ENCODE data around the gene MYO10.

The MYO10 gene

DNA sequence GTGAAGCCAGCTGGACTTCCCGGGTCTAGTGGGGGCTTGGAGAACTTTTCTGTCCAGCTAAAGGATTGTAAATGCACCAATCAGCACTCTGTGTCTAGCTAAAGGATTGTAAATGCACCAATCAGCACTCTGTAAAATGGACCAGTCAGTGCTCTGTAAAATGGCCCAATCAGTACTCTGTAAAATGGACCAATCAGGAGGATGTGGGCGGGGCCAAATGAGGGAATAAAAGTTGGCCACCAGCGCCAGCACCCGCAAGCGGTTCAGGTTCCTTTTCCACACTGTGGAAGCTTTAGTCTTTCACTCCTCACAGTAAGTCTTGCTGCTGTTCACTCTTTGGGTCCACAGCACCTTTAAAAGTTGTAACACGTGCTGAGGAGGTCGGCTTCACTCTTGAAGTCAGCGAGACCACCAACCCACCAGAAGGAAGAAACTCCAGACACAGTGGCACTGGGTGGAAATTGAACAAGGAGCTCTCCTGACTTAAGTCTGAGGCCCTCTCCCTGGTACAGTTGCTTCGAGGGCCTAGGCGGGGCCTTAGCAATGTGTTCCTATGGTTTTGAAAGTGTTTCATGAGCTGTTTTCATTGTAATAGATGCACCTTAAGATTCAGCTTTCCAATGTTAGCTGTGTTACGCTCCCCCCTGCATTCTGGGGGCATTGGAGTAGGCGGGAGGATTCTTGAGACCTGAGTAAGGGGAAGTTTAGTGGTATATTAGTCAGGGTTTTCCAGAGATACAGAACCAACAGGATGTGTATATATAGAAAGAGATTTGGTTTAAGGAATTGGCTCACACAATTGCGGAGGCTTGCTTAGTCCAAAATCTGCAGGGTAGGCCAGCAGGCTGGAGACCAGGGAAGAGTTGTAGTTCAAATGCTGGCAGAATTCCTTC is 21.5 kb upstream of the MYO10 start:
- TF ChIP-seq, protein P1, sequence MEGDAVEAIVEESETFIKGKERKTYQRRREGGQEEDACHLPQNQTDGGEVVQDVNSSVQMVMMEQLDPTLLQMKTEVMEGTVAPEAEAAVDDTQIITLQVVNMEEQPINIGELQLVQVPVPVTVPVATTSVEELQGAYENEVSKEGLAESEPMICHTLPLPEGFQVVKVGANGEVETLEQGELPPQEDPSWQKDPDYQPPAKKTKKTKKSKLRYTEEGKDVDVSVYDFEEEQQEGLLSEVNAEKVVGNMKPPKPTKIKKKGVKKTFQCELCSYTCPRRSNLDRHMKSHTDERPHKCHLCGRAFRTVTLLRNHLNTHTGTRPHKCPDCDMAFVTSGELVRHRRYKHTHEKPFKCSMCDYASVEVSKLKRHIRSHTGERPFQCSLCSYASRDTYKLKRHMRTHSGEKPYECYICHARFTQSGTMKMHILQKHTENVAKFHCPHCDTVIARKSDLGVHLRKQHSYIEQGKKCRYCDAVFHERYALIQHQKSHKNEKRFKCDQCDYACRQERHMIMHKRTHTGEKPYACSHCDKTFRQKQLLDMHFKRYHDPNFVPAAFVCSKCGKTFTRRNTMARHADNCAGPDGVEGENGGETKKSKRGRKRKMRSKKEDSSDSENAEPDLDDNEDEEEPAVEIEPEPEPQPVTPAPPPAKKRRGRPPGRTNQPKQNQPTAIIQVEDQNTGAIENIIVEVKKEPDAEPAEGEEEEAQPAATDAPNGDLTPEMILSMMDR (IDR thresholded peaks at IDR 0.05): no peak

DNA sequence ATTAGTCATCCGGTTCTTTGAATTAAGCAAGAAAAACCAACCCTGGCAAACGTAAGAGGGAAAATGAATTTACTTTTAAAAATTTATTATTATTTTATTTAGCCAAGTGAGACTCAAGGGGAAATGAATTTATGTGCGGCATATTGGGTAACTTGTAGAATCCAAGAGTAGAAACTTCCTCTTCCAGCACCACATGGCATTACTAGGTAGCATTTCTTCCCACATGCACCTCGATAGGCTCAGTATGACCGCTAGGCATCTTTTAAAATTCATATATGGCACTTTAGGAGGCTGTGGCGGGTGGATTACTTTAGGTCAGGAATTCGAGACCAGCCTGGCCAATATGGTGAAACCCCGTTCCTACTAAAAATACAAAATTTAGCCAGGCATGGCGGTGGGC is 17.6 kb upstream of the MYO10 start:
- TF ChIP-seq, protein P1 (IDR thresholded peaks at IDR 0.05): no peak

DNA sequence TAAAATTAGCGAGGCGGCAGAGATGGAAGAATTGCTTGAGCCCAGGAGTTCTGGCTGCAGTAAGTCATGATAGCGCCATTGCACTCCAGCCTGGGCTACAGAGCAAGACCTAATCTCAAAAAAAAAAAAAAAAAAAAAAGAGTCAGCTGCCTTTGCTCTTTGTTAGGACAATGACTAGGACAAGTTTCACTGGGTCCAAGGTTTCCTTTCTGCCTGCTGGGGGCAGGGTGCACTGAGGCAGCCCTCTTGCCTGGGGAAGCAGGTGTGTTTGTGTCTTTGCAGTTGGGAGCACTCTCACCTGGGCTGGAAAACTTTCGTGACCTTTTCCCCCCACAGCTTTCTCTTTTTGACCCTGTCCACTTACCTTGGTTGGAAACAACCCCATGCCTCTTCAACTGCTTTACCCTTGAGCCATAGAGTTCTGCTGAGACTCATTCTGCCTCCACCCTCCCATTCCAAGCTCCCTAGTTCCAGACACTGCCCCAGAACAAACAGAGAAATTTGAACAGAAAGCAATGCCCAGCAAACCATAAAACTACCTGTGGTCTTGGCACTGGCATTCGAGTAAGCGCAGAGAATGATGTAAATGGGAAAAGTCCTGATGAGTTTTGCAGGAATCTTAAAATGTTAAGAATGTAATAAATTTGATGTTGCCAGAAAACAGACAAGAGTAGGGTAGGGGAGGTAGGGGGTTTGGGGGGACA is 17.0 kb upstream of the MYO10 start:
- TF ChIP-seq, protein P1 (IDR thresholded peaks at IDR 0.05): no peak

DNA sequence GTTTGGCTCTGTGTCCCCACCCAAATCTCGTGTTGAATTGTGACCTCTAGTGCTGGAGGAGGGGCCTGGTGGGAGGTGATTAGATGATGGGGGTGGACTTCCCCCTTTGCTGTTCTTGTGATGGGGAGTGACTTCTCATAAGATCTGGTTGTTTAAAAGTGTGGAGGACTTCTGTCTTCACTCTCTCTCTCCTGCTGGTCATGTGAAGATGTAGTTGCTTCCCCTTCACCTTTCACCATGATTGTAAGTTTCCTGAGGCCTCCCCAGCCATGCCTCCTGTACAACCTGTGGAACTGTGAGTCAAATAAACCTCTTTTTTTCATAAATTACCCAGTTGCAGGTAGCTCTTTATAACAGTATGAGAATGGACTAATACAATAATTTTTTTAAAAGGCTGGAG is 10.6 kb upstream of the MYO10 start:
- TF ChIP-seq, protein P1 (IDR thresholded peaks at IDR 0.05): no peak

DNA sequence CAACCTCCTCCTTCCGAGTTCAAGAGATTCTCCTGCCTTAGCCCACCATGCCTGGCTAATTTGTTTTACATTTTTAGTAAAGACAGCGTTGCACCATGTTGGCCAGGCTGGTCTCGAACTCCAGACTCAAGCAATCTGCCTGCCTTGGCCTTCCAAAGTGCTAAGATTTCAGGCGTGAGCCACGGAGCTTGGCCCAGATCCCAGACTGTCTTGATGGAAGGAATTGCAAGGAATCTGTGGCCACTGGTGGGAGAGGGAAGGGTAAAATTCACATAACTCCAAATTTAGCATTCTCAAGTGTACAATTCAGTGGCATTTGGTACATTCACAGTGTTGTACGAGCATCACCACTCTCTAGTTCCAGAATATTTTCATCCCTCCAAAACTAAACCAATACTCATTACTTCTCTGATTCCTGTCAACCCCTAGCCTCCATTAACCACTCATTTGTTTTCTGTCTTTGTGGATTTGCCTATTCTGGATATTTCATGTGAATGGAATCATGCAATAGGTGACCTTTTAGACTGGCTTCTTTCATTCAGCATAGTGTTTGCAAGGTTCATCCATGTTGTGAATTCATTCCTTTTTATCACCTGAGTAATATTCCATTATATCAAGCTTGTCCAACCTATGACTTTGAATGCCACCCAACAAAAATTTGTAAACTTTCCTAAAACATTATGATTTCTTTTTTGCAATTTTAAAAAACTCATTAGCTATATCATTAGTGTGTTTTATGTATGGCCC is 8.9 kb upstream of the MYO10 start:
- TF ChIP-seq, protein P1 (IDR thresholded peaks at IDR 0.05): no peak

DNA sequence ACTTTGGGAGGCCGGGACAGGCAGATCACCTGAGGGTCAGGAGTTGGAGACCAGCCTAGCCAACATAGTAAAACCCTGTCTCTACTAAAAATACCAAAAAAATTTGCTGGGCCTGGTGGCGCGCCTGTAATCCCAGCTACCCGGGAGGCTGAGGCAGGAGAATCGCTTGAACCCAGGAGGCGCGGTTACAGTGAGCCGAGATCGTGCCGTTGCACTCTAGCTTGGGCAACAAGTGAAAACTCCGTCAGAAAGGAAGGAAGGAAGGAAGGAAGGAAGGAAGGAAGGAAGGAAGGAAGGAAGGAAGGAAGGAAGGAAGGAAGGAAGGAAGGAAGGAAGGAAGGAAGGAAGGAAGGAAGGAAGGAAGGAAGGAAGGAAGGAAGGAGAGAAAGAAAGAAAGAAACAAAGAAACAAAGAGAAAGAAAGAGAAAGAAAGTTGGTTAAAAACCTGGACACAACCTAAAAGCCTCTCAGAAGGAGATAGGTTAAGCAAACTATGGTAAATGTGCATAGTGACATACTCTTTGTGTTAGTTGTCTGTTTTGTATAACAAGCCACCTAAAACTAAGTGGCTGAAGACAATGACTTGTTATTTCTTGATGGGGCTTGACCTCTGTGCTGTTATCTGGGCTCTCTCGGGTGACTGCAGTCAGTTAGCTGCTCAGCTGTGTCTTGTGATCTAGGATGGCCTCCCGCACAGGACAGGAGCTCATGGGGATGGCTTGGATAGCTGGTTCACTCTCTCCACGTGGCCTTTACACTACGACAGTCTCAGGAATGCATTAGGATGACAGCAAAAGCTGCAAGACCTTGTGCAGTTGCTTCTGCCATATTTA is 8.0 kb upstream of the MYO10 start:
- TF ChIP-seq, protein P1 (IDR thresholded peaks at IDR 0.05): no peak

All from LNCAP (cell line).